ENCODE measurements around the gene SNAP47.

DNA sequence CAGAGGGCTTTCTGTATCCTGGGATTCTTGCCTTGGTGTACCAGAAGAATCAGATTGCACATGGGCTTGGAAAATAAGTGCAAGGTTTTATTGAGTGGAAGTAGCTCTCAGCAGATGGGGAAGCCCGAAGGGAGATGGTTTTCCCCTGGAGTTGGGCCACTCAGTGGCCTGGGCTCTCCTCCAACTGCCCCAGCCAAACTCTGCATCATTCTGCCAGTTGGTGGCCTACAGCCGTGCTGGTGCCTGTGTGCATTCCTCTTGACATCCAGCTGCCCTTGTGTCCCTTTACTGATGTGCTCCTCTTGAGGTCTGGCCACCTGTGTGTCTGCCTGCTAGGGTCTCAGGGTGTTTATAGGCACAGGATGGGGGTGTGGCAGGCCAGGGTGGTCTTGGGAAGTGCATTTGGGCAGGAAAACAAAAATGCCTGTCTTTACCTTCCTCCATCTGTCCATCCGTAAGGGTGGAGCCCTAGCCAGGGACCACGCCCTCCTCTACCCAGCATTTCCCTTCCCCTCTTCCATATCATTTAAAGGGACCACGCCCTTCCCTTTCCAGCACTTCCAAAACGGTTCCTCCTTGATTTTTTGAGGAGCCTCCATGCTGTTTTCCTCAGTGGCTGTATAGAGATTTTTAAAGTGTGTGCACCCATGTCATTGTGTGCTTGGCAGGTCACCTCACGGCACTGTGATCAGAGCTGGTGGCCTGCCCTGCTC lies 18.9 kb downstream of the SNAP47 start:
- TF ChIP-seq EZH2 (IDR thresholded peaks at IDR 0.05; ENCODE audit: low read length) = no peak
- TF ChIP-seq, protein P1, sequence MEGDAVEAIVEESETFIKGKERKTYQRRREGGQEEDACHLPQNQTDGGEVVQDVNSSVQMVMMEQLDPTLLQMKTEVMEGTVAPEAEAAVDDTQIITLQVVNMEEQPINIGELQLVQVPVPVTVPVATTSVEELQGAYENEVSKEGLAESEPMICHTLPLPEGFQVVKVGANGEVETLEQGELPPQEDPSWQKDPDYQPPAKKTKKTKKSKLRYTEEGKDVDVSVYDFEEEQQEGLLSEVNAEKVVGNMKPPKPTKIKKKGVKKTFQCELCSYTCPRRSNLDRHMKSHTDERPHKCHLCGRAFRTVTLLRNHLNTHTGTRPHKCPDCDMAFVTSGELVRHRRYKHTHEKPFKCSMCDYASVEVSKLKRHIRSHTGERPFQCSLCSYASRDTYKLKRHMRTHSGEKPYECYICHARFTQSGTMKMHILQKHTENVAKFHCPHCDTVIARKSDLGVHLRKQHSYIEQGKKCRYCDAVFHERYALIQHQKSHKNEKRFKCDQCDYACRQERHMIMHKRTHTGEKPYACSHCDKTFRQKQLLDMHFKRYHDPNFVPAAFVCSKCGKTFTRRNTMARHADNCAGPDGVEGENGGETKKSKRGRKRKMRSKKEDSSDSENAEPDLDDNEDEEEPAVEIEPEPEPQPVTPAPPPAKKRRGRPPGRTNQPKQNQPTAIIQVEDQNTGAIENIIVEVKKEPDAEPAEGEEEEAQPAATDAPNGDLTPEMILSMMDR (optimal IDR thresholded peaks at IDR 0.05 in 1 of 3, IDR thresholded peaks at IDR 0.05 in 1 of 3, conservative IDR thresholded peaks at IDR 0.05 in 1 of 3; ENCODE audit: extremely low read depth in 1 of 3, insufficient read depth in 2 of 3, low read length in 3 of 3) = no peak
